RKO (cell line): ENCODE measurements around the gene VTCN1.
"Not testable (repeated sequence)": the region's sequence is repeated elsewhere in the genome, so short reads cannot be mapped to it uniquely, and the experiment has no call there.

ENCODE experiments used
- DNase-seq: peaks from one replicate; pipeline ENCODE4 v3.0.0-alpha.2; 2016; ENCODE audit warnings: low spot score

VTCN1 gene

GRCh38 chr1:117164209-117164608 is 46.5 kb downstream of the VTCN1 start:
- no peak for DNase-seq

- no peak for DNase-seq
These were observed 47.9 kb downstream of the VTCN1 start for GRCh38 chr1:117162816-117163215.

- no peak for DNase-seq
These were observed 48.8 kb downstream of the VTCN1 start for GRCh38 chr1:117161887-117162286.

GRCh38 chr1:117151305-117151704 is 59.4 kb downstream of the VTCN1 start:
- not testable (repeated sequence) for DNase-seq

GRCh38 chr1:117150316-117150715 is 60.4 kb downstream of the VTCN1 start:
- DNase-seq, result no peak

- DNase-seq, result no peak
These were observed 62.7 kb downstream of the VTCN1 start for GRCh38 chr1:117147856-117148588.

- DNase-seq, result no peak
These were observed 63.3 kb downstream of the VTCN1 start for GRCh38 chr1:117147341-117147831.

GRCh38 chr1:117146575-117147340 is 64.0 kb downstream of the VTCN1 start:
- DNase-seq, result peak; percentile 40

GRCh38 chr1:117146072-117146471 is 64.7 kb downstream of the VTCN1 start:
- no peak for DNase-seq

GRCh38 chr1:117143871-117144270 is 66.9 kb downstream of the VTCN1 start:
- DNase-seq, result no peak

GRCh38 chr1:117143172-117143571 is 67.6 kb downstream of the VTCN1 start:
- no peak for DNase-seq

- DNase-seq, result no peak
These were observed 68.5 kb downstream of the VTCN1 start for GRCh38 chr1:117142200-117142599.

GRCh38 chr1:117138561-117138960 is 72.2 kb downstream of the VTCN1 start:
- no peak for DNase-seq

- DNase-seq, result no peak
These were observed 72.6 kb downstream of the VTCN1 start for GRCh38 chr1:117138106-117138505.

- no peak for DNase-seq
These were observed 73.4 kb downstream of the VTCN1 start for GRCh38 chr1:117137281-117137855.

GRCh38 chr1:117136749-117137148 is 74.0 kb downstream of the VTCN1 start:
- DNase-seq, result no peak

- DNase-seq, result no peak
These were observed 75.4 kb downstream of the VTCN1 start for GRCh38 chr1:117135329-117135728.

- DNase-seq, result no peak
These were observed 80.2 kb downstream of the VTCN1 start for GRCh38 chr1:117130526-117130925.

- DNase-seq, result peak; percentile 66
These were observed 82.2 kb downstream of the VTCN1 start for GRCh38 chr1:117128323-117129079.

- DNase-seq, result no peak
These were observed 82.9 kb downstream of the VTCN1 start for GRCh38 chr1:117127795-117128194.

GRCh38 chr1:117124661-117125060 is 86.1 kb downstream of the VTCN1 start:
- DNase-seq, result no peak

GRCh38 chr1:117123274-117123673 is 87.5 kb downstream of the VTCN1 start:
- DNase-seq, result no peak
